Ascending aorta (tissue), 2 donors: ENCODE measurements around the gene DOP1A. TPM values are rescaled to one million over a fixed set of nuclear protein-coding genes. Genes with fewer than 3 reads are reported as not detected.

Experiments
- DNase-seq, 2 donors: peaks; one replicate each; pipeline ENCODE4 v3.0.0-alpha.2; 2019; ENCODE audit warnings: low spot score in 2 of 2
- H3K27ac ChIP-seq, 2 donors: fragments of 200-600 bp; sonication (generic); one replicate each; pipeline ENCODE4 v1.5.1; 2016 to 2017; ENCODE audit warnings: mild to moderate bottlenecking in 1 of 2
- H3K27me3 ChIP-seq: fragments of 200-600 bp; sonication (generic); one replicate; pipeline ENCODE4 v1.5.1; 2017
- H3K36me3 ChIP-seq, 2 donors: fragments of 200-600 bp; sonication (generic); one replicate each; pipeline ENCODE4 v1.5.1; 2016
- H3K4me1 ChIP-seq, 2 donors: fragments of 200-600 bp; sonication (generic); one replicate each; pipeline ENCODE4 v1.5.1; 2016 to 2017; ENCODE audit warnings: mild to moderate bottlenecking in 1 of 2
- H3K4me3 ChIP-seq, 2 donors: fragments of 200-600 bp; sonication (generic); one replicate each; pipeline ENCODE4 v1.5.1; 2016 to 2017; ENCODE audit warnings: mild to moderate bottlenecking in 1 of 2
- H3K9me3 ChIP-seq, 2 donors: fragments of 200-600 bp; sonication (generic); one replicate each; pipeline ENCODE4 v1.5.1; 2016
- CTCF ChIP-seq, 3 experiments: fragments of 200-600 bp in 2 of 3; fragments of 450-650 bp in 1 of 3; sonication (generic) in 2 of 3; IDR thresholded peaks; one replicate each; pipeline ENCODE4 v1.5.1; 2016 to 2019; ENCODE audit warnings: antibody characterized with exemption in 3 of 3, mild to moderate bottlenecking in 1 of 3, moderate library complexity in 1 of 3
- intact Hi-C: fragments of 100-400 bp; cut with DNase I; formaldehyde crosslinking; loops from one replicate; pipeline ENCODE4 v1.15.1; 2023
- total RNA-seq: library from RNA; depleted of rRNA; stranded (reverse); fragments of >200 nt; gene quantifications from one replicate; pipeline ENCODE4 v1.1.0, GENCODE V29; 2016

Gene DOP1A
- total RNA-seq, 1 donor from 2014 or later: 13.2 TPM

GRCh38 chr6:83138118-83138722 is 70.7 kb downstream of the DOP1A start:
- TF ChIP-seq CTCF (IDR thresholded peaks at IDR 0.05): no peak
- Histone ChIP-seq H3K4me1 (no peaks in the 10 kb centered on the region), H3K9me3 (no peaks in the 10 kb centered on the region), H3K27ac (no peak overlapping the region), H3K4me3 (no peak overlapping the region), H3K27me3 (no peaks in the 10 kb centered on the region), H3K36me3 (peaks cover 39 to 51% of the 10 kb centered on the region in 2 donors)
- intact Hi-C loops: no loop called here
- no peak for DNase-seq

GRCh38 chr6:83138758-83139157 is 71.3 kb downstream of the DOP1A start:
- no peak for DNase-seq
- no peak for TF ChIP-seq CTCF (IDR thresholded peaks at IDR 0.05)
- intact Hi-C loops: no loop called here
- Histone ChIP-seq H3K9me3 (no peaks in the 10 kb centered on the region), H3K27ac (no peak overlapping the region), H3K4me3 (no peak overlapping the region), H3K27me3 (no peaks in the 10 kb centered on the region), H3K36me3 (peaks cover 44 to 57% of the 10 kb centered on the region in 2 donors), H3K4me1 (no peaks in the 10 kb centered on the region)

GRCh38 chr6:83151114-83151513 is 83.6 kb downstream of the DOP1A start:
- H3K27ac ChIP-seq: no peak overlapping the region
- no peak for DNase-seq
- intact Hi-C loops: no loop called here
- TF ChIP-seq CTCF (IDR thresholded peaks at IDR 0.05): no peak
- no peaks in the 10 kb centered on the region for H3K9me3 ChIP-seq
- H3K4me1 ChIP-seq: no peaks in the 10 kb centered on the region
- H3K36me3 ChIP-seq: peaks cover 41 to 44% of the 10 kb centered on the region in 2 donors
- H3K4me3 ChIP-seq: no peak overlapping the region
- H3K27me3 ChIP-seq: no peaks in the 10 kb centered on the region

GRCh38 chr6:83152913-83153312 is 85.4 kb downstream of the DOP1A start:
- Histone ChIP-seq H3K27me3 (no peaks in the 10 kb centered on the region), H3K36me3 (peaks cover 49 to 57% of the 10 kb centered on the region in 2 donors), H3K27ac (no peak overlapping the region), H3K4me3 (no peak overlapping the region), H3K9me3 (no peaks in the 10 kb centered on the region), H3K4me1 (no peaks in the 10 kb centered on the region)
- intact Hi-C loops: no loop called here
- TF ChIP-seq CTCF (IDR thresholded peaks at IDR 0.05): no peak
- DNase-seq: no peak

GRCh38 chr6:83153883-83154521 is 86.5 kb downstream of the DOP1A start:
- no peak overlapping the region for H3K27ac ChIP-seq
- no peak for TF ChIP-seq CTCF (IDR thresholded peaks at IDR 0.05)
- no peaks in the 10 kb centered on the region for H3K4me1 ChIP-seq
- intact Hi-C loops: no loop called here
- no peaks in the 10 kb centered on the region for H3K9me3 ChIP-seq
- no peak for DNase-seq
- no peak overlapping the region for H3K4me3 ChIP-seq
- peaks cover 48 to 67% of the 10 kb centered on the region in 2 donors for H3K36me3 ChIP-seq
- no peaks in the 10 kb centered on the region for H3K27me3 ChIP-seq
